HCT116 (cell line): ENCODE measurements around the gene PLPP6. TPM values are rescaled to one million over a fixed set of nuclear protein-coding genes. Genes with fewer than 3 reads are reported as not detected.

Experiments
- ATAC-seq: fragments of 200-7000 bp; cut with Tn5 transposase; 2 replicates; pipeline ENCODE4 v1.9.1; 2020; ENCODE audit warnings: mild to moderate bottlenecking, moderate library complexity
- BruUV-seq: library from RNA; stranded (reverse); fragments of 400-500 nt; replicated peaks from 2 replicates; lab custom pipeline; 2021; lab: Mats Ljungman, UMichigan
- CTCF ChIA-PET: fragments of 300-600 bp; sonication (Branson Sonifier 250); formaldehyde crosslinking; loops from one replicate; lab custom pipeline; 2021; ENCODE audit warnings: antibody characterized with exemption; lab: Charles Lee
- POLR2A ChIA-PET: fragments of 300-600, 350-600 bp; sonication (Branson Sonifier 250); formaldehyde crosslinking; loops from one replicate; lab custom pipeline; 2021; ENCODE audit warnings: antibody characterized with exemption; lab: Charles Lee
- RAD21 ChIA-PET, 2 experiments: fragments of 300-600 bp; sonication (Branson Sonifier 250); formaldehyde crosslinking; loops; one replicate each; lab custom pipeline; 2023; ENCODE audit warnings: low total read pairs in 2 of 2; ENCODE audit not compliant: uncharacterized antibody in 2 of 2, unreplicated experiment in 2 of 2, low non-redundant PET in 1 of 2; lab: Charles Lee
- DNase-seq: peaks from one replicate; pipeline ENCODE4 v3.0.0-alpha.2; 2010; ENCODE audit warnings: low read depth, low spot score
- H2AFZ ChIP-seq: fragments of 200-600 bp; shearing (Covaris generic), sonication (generic); 2 replicates; pipeline ENCODE4 v1.6.1; 2017; ENCODE audit warnings: low read depth, mixed run types, mixed read lengths, antibody characterized with exemption, low read length; ENCODE audit not compliant: poor library complexity, severe bottlenecking
- H3K27ac ChIP-seq: 2 replicates; pipeline ENCODE4 v1.5.1; 2012; ENCODE audit warnings: low read depth, low read length
- H3K27me3 ChIP-seq: fragments of 200-600 bp; sonication (generic); 2 replicates; pipeline ENCODE4 v1.6.1; 2016; ENCODE audit warnings: mixed run types, low read length, mixed read lengths; ENCODE audit not compliant: insufficient read depth
- H3K36me3 ChIP-seq, 2 experiments: fragments of 200-500 bp in 1 of 2; fragments of 200-600 bp in 1 of 2; sonication (Bioruptor generic) in 1 of 2; sonication (generic) in 1 of 2; 2 replicates each; pipeline versions ENCODE4 v1.5.1 to v1.6.1; 2014 to 2016; ENCODE audit warnings: low read length in 2 of 2, inconsistent platforms in 1 of 2, mixed read lengths in 1 of 2, mixed run types in 1 of 2; ENCODE audit not compliant: insufficient read depth in 2 of 2, control insufficient read depth in 1 of 2
- H3K4me1 ChIP-seq, 2 experiments: fragments of 200-600 bp in 1 of 2; sonication (generic) in 1 of 2; 2 replicates each; pipeline versions ENCODE4 v1.5.1 to v1.6.1; 2012 to 2017; ENCODE audit warnings: low read length in 2 of 2, inconsistent platforms in 1 of 2, mild to moderate bottlenecking in 1 of 2, mixed read lengths in 1 of 2, mixed run types in 1 of 2, moderate library complexity in 1 of 2; ENCODE audit not compliant: insufficient read depth in 2 of 2, control insufficient read depth in 1 of 2
- H3K4me2 ChIP-seq: fragments of 200-600 bp; sonication (generic); 2 replicates; pipeline ENCODE4 v1.6.1; 2017; ENCODE audit warnings: mixed run types, low read length, mixed read lengths
- H3K4me3 ChIP-seq, 2 experiments: fragments of 200-600 bp in 1 of 2; sonication (generic) in 1 of 2; replicated peaks in 1 of 2; 2 replicates each; pipeline ENCODE4 v1.5.1; 2011 to 2016; ENCODE audit warnings: low read length in 2 of 2, control low read depth in 1 of 2, low read depth in 1 of 2, mild to moderate bottlenecking in 1 of 2, mixed read lengths in 1 of 2, mixed run types in 1 of 2
- H3K79me2 ChIP-seq: fragments of 200-600 bp; sonication (generic); 2 replicates; pipeline ENCODE4 v1.6.1; 2017; ENCODE audit warnings: mild to moderate bottlenecking, mixed run types, low read length, moderate library complexity, mixed read lengths; ENCODE audit not compliant: insufficient read depth
- H3K9ac ChIP-seq: fragments of 200-600 bp; sonication (generic); 2 replicates; pipeline ENCODE4 v1.6.1; 2016; ENCODE audit warnings: low read length, mixed read lengths
- H3K9me2 ChIP-seq: fragments of 200-600 bp; sonication (generic), shearing (Covaris generic); 2 replicates; pipeline ENCODE4 v1.6.1; 2017; ENCODE audit warnings: mixed run types, mild to moderate bottlenecking, moderate library complexity; ENCODE audit not compliant: insufficient read depth
- H3K9me3 ChIP-seq, 2 experiments: fragments of 200-500 bp in 1 of 2; fragments of 200-600 bp in 1 of 2; sonication (Bioruptor generic) in 1 of 2; sonication (generic) in 1 of 2; 2 replicates each; pipeline ENCODE4 v1.6.1; 2014 to 2017; ENCODE audit warnings: low read length in 2 of 2, mixed read lengths in 2 of 2, inconsistent platforms in 1 of 2, low read depth in 1 of 2, mild to moderate bottlenecking in 1 of 2, mixed run types in 1 of 2, moderate library complexity in 1 of 2; ENCODE audit not compliant: control insufficient read depth in 1 of 2, insufficient read depth in 1 of 2
- H4K20me1 ChIP-seq: fragments of 200-600 bp; sonication (generic), shearing (Covaris generic); 2 replicates; pipeline ENCODE4 v1.6.1; 2017; ENCODE audit warnings: mixed run types, mild to moderate bottlenecking, moderate library complexity; ENCODE audit not compliant: insufficient read depth
- CBX3 ChIP-seq: IDR thresholded peaks from 2 replicates; pipeline ENCODE4 v1.6.1; 2012; ENCODE audit warnings: low read depth
- CTCF ChIP-seq, 3 experiments: fragments of 200-600 bp in 1 of 3; sonication (generic) in 1 of 3; IDR thresholded peaks in 2 of 3; conservative IDR thresholded peaks in 1 of 3; 2 replicates each; pipeline ENCODE4 v1.5.1; 2012 to 2017; ENCODE audit warnings: low read depth in 2 of 3, low read length in 2 of 3, antibody characterized with exemption in 1 of 3, borderline replicate concordance in 1 of 3, control low read depth in 1 of 3, mild to moderate bottlenecking in 1 of 3, mixed read lengths in 1 of 3, mixed run types in 1 of 3, moderate library complexity in 1 of 3; ENCODE audit not compliant: insufficient read depth in 1 of 3
- ELF1 ChIP-seq: IDR thresholded peaks from 2 replicates; pipeline ENCODE4 v1.6.1; 2012; ENCODE audit warnings: low read depth, borderline replicate concordance
- MAX ChIP-seq: IDR thresholded peaks from 2 replicates; pipeline ENCODE4 v1.6.1; 2012
- RAD21 ChIP-seq: IDR thresholded peaks from 2 replicates; pipeline ENCODE4 v1.6.1; 2012; ENCODE audit warnings: low read depth, mild to moderate bottlenecking
- SP1 ChIP-seq: IDR thresholded peaks from 2 replicates; pipeline ENCODE4 v1.6.1; 2012; ENCODE audit warnings: low read depth
- SRF ChIP-seq: IDR thresholded peaks from 2 replicates; pipeline ENCODE4 v1.6.1; 2012; ENCODE audit warnings: low read depth
- YY1 ChIP-seq: IDR thresholded peaks from 2 replicates; pipeline ENCODE4 v1.6.1; 2011; ENCODE audit warnings: low read length, low read depth, moderate library complexity, mild to moderate bottlenecking; ENCODE audit not compliant: insufficient replicate concordance; ENCODE audit errors: extremely low read depth
- ZBTB33 ChIP-seq: IDR thresholded peaks from 2 replicates; pipeline ENCODE4 v1.6.1; 2011; ENCODE audit warnings: mild to moderate bottlenecking, low read length, moderate library complexity; ENCODE audit not compliant: insufficient replicate concordance; ENCODE audit errors: extremely low read depth
- ZFX ChIP-seq: fragments of 450-650 bp; IDR thresholded peaks from 2 replicates; pipeline ENCODE4 v1.6.1; 2017
- ZNF274 ChIP-seq: fragments of 200-500 bp; sonication (Bioruptor generic); IDR thresholded peaks from 2 replicates; pipeline ENCODE4 v1.6.1; 2014; ENCODE audit warnings: mild to moderate bottlenecking, low read depth, low read length, inconsistent platforms
- intact Hi-C: fragments of 100-400 bp; cut with micrococcal nuclease; formaldehyde crosslinking; loops from 2 replicates; pipeline ENCODE4 v1.10.0; 2022
- total RNA-seq: library from RNA; stranded (reverse); gene quantifications from one replicate; pipeline ENCODE4 v1.2.1, GENCODE V29; 2021; ENCODE audit not compliant: unreplicated experiment

The PLPP6 gene
- total RNA-seq, 1 experiment from 2014 or later, result 5.0 TPM

GRCh38 chr9:4678679-4679267 is 16.7 kb downstream of the PLPP6 start:
- H3K27me3 ChIP-seq, result no peaks in the 10 kb centered on the region
- no peaks in the 10 kb centered on the region for H3K9me3 ChIP-seq
- peak overlapping the region; percentile 83 for H2AFZ ChIP-seq
- TF ChIP-seq YY1, result no peak
- TF ChIP-seq RAD21, result 0 out of 2 replicates have a peak, but pooled peaks have one; percentile 20
- peaks cover 38% of the 10 kb centered on the region for H3K79me2 ChIP-seq
- H3K4me1 ChIP-seq, result peaks cover 15 to 23% of the 10 kb centered on the region in 2 experiments
- H3K27ac ChIP-seq, result peak overlapping the region; percentile 88
- no peaks in the 10 kb centered on the region for H3K36me3 ChIP-seq
- H4K20me1 ChIP-seq, result no peaks in the 10 kb centered on the region
- intact Hi-C loops, result no loop called here
- H3K9ac ChIP-seq, result peak overlapping the region; percentile 71
- peak overlapping the region; percentile 87 to 88 for H3K4me3 ChIP-seq
- ChIA-PET POLR2A (interaction anchor here (0.7 to 1.0 kb wide), 5 partner anchors 8 to 64 kb away, joined by 3 to 8 read pairs (median 3); partner anchors contain the start of genes AK3 and SPATA6L), CTCF (interaction anchor here (1.0 to 1.1 kb wide), 2 partner anchors 13 to 75 kb away, joined by 3 to 4 read pairs; no protein-coding TSS in a partner anchor), RAD21 (no interaction called here)
- ATAC-seq (peak; percentile 23; the same call in 1 of the 2 replicates), DNase-seq (no peak)
- H3K9me2 ChIP-seq, result no peaks in the 10 kb centered on the region
- peak overlapping the region; percentile 91 for H3K4me2 ChIP-seq
- BruUV-seq, result TSS peak; percentile 91

GRCh38 chr9:4679268-4680172 is 17.4 kb downstream of the PLPP6 start, which contains the start of gene CDC37L1:
CDC37L1 (plus strand) TSS chr9:4679569; CDS start chr9:4679768, 199 bp downstream.
- ChIA-PET RAD21 (no interaction called here), CTCF (interaction anchor here (1.0 to 1.1 kb wide), 2 partner anchors 14 to 75 kb away, joined by 3 to 4 read pairs; no protein-coding TSS in a partner anchor), POLR2A (interaction anchor here (0.5 to 1.0 kb wide), 7 partner anchors 9 to 63 kb away, joined by 3 to 8 read pairs (median 3); partner anchors contain the start of genes AK3 and SPATA6L)
- H3K27me3 ChIP-seq, result no peaks in the 10 kb centered on the region
- peak; percentile 87 for DNase-seq
- H2AFZ ChIP-seq, result peak within 1 kb of the TSS; percentile 83
- peaks cover 15 to 23% of the 10 kb centered on the region in 2 experiments for H3K4me1 ChIP-seq
- H4K20me1 ChIP-seq, result no peaks in the 10 kb centered on the region
- H3K4me3 ChIP-seq, result peak within 1 kb of the TSS; percentile 87 to 88
- ATAC-seq, result peak; percentile 95
- no peaks in the 10 kb centered on the region for H3K36me3 ChIP-seq
- peaks cover 42% of the 10 kb centered on the region for H3K79me2 ChIP-seq
- H3K4me2 ChIP-seq, result peak within 1 kb of the TSS; percentile 91
- intact Hi-C loops, result no loop called here
- H3K9me3 ChIP-seq, result no peaks in the 10 kb centered on the region
- H3K27ac ChIP-seq, result peak within 1 kb of the TSS; percentile 88
- H3K9me2 ChIP-seq, result no peaks in the 10 kb centered on the region
- H3K9ac ChIP-seq, result peak within 1 kb of the TSS; percentile 71
- BruUV-seq, result no TSS peak
- peak; percentile 9; the same call in 1 of the 2 replicates for TF ChIP-seq SRF
- peak; percentile 50; the same call in 1 of the 2 replicates for TF ChIP-seq CBX3
- TF ChIP-seq ZBTB33, result no peak
- TF ChIP-seq ZFX, result peak; percentile 86
- TF ChIP-seq ELF1, result peak; percentile 49; the same call in 1 of the 2 replicates
- TF ChIP-seq ZNF274, result no peak
- peak; percentile 87 for TF ChIP-seq YY1
- peak; percentile 15; the same call in 1 of the 2 replicates for TF ChIP-seq RAD21
- TF ChIP-seq CTCF (IDR thresholded peaks at IDR 0.05 in 2 of 3, conservative IDR thresholded peaks at IDR 0.05 in 1 of 3; ENCODE audit: borderline replicate concordance in 1 of 3, insufficient read depth in 1 of 3, low read depth in 2 of 3, low read length in 2 of 3), result peak; percentile 20 to 59 (median 48); a peak in 4 of 6 replicates
- TF ChIP-seq MAX, result peak; percentile 80
- peak; percentile 77 for TF ChIP-seq SP1
